Gastrocnemius medialis (tissue), 4 donors: ENCODE measurements around the gene GRIA1. TPM values are rescaled to one million over a fixed set of nuclear protein-coding genes. Genes with fewer than 3 reads are reported as not detected.
A peak's percentile ranks its signal among the peaks of the same experiment; 100 is the strongest.

Source experiments
- ATAC-seq, 2 donors: fragments of 150-250 bp; one replicate each; pipeline ENCODE4 v1.9.1; 2016
- DNase-seq, 2 donors: peaks; one replicate each; pipeline ENCODE4 v3.0.0-alpha.2; 2019
- H3K27ac ChIP-seq, 4 donors: fragments of 200-600 bp; sonication (generic); 1 replicate in 1 of 4; 2 replicates in 3 of 4; pipeline ENCODE4 v1.5.1; 2016 to 2018; ENCODE audit warnings: mild to moderate bottlenecking in 2 of 4, moderate library complexity in 1 of 4
- H3K27me3 ChIP-seq, 3 donors: fragments of 200-600 bp; sonication (generic) in 2 of 3; 1 replicate in 1 of 3; 2 replicates in 2 of 3; pipeline versions ENCODE4 v1.5.1 to v1.6.0; 2016 to 2019; ENCODE audit warnings: mild to moderate bottlenecking in 1 of 3, moderate library complexity in 1 of 3
- H3K36me3 ChIP-seq, 2 donors: fragments of 200-600 bp; sonication (generic) in 1 of 2; one replicate each; pipeline ENCODE4 v1.5.1; 2017 to 2018
- H3K4me1 ChIP-seq, 2 donors: fragments of 200-600 bp; sonication (generic) in 1 of 2; one replicate each; pipeline ENCODE4 v1.5.1; 2016 to 2017; ENCODE audit warnings: mild to moderate bottlenecking in 2 of 2
- H3K4me3 ChIP-seq, 4 donors: fragments of 200-600 bp; sonication (generic) in 3 of 4; 1 replicate in 1 of 4; 2 replicates in 3 of 4; pipeline ENCODE4 v1.5.1; 2016 to 2019; ENCODE audit warnings: mild to moderate bottlenecking in 2 of 4
- H3K9me3 ChIP-seq, 3 donors: fragments of 200-600 bp; sonication (generic) in 2 of 3; 1 replicate in 1 of 3; 2 replicates in 2 of 3; pipeline ENCODE4 v1.5.1; 2016 to 2019
- POLR2A ChIP-seq, 2 donors: fragments of 450-650 bp; IDR thresholded peaks; one replicate each; pipeline ENCODE4 v1.6.1; 2017; ENCODE audit warnings: antibody characterized with exemption in 2 of 2, mild to moderate bottlenecking in 2 of 2, moderate library complexity in 2 of 2
- in situ Hi-C, 4 donors: fragments of 200-750 bp; cut with MboI; loops; one replicate each; pipeline versions ENCODE4 v1.15.0 to v1.8.0; 2017; ENCODE audit warnings: low sequenced_read_pairs in 4 of 4
- intact Hi-C: fragments of 100-400 bp; cut with DNase I; formaldehyde crosslinking; loops from one replicate; pipeline ENCODE4 v1.15.1; 2023; ENCODE audit warnings: low total_unique reads
- total RNA-seq, 4 donors: library from RNA; depleted of rRNA; stranded (reverse); fragments of >200 nt; gene quantifications; one replicate each; pipeline versions ENCODE4 v1.1.0 to v1.2.3, GENCODE V29; 2016
- TF ChIP-seq, protein P1 (sequence below), 5 experiments: fragments of 450-650 bp in 3 of 5; fragments of 200-600 bp in 2 of 5; sonication (generic) in 2 of 5; IDR thresholded peaks in 4 of 5; conservative IDR thresholded peaks in 1 of 5; 1 replicate in 4 of 5; 2 replicates in 1 of 5; pipeline ENCODE4 v1.5.1; 2016 to 2019; ENCODE audit warnings: antibody characterized with exemption in 5 of 5, mild to moderate bottlenecking in 3 of 5, moderate library complexity in 3 of 5

Gene GRIA1
- total RNA-seq, 4 donors from 2014 or later: 0.18 to 0.46 TPM; not detected in 2

DNA sequence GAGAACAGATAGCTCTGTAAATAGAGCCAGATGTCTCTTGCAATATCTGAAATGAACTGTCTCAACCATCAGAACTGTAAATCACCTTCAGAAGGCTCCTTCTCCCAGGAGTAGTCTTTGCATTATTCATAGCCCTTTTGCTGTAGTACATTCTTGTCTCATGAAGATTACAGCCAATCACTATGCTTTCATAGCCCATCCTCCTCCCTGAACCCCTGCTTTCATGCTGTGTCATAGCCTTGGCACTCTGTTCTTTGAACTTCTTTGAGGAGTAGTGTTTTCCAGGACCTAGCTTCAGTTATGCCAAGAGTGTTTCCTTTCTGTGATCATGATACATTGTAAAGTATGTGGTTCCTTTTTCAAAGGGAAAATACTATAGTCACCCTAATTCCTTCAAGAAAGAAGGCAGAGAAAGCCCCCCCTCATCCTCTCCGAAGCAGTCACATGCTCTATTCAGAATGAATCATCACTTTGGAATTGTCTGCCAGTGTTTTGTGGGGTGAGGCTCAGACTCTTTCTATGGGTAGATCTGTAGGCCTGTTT, 61.1 kb downstream of the GRIA1 start:
- no peaks in the 10 kb centered on the region for H3K9me3 ChIP-seq
- ATAC-seq (peak; percentile 36), DNase-seq (no peak)
- no peaks in the 10 kb centered on the region for H3K27me3 ChIP-seq
- H3K4me3 ChIP-seq: no peak overlapping the region
- intact Hi-C loops (no loop called here), in situ Hi-C loops (no loop called here)
- no peak overlapping the region for H3K27ac ChIP-seq
- no peaks in the 10 kb centered on the region for H3K36me3 ChIP-seq
- H3K4me1 ChIP-seq: no peaks in the 10 kb centered on the region
- no peak for TF ChIP-seq POLR2A (IDR thresholded peaks at IDR 0.05)
- TF ChIP-seq, protein P1, sequence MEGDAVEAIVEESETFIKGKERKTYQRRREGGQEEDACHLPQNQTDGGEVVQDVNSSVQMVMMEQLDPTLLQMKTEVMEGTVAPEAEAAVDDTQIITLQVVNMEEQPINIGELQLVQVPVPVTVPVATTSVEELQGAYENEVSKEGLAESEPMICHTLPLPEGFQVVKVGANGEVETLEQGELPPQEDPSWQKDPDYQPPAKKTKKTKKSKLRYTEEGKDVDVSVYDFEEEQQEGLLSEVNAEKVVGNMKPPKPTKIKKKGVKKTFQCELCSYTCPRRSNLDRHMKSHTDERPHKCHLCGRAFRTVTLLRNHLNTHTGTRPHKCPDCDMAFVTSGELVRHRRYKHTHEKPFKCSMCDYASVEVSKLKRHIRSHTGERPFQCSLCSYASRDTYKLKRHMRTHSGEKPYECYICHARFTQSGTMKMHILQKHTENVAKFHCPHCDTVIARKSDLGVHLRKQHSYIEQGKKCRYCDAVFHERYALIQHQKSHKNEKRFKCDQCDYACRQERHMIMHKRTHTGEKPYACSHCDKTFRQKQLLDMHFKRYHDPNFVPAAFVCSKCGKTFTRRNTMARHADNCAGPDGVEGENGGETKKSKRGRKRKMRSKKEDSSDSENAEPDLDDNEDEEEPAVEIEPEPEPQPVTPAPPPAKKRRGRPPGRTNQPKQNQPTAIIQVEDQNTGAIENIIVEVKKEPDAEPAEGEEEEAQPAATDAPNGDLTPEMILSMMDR (IDR thresholded peaks at IDR 0.05 in 4 of 5, conservative IDR thresholded peaks at IDR 0.05 in 1 of 5): no peak

DNA sequence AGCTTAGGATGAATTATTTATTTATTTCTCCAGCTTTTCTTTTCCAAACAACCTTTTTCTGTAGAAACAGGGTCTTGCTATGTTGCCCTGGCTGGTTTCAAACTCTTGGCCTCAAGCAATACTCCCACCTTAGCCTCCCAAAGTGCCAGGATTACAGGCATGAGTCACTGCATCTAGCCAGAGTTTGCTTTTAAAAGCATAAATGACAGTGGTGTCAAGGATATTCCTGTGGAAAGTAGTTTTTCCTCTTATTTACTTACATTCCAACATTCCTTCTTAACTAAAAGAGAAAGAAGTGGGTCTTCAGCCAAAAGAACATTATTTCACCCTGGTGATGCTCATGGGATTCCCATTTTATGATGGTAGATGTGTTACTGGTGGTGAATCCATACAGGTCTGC, 62.4 kb downstream of the GRIA1 start:
- no peak overlapping the region for H3K4me3 ChIP-seq
- in situ Hi-C loops (no loop called here), intact Hi-C loops (no loop called here)
- TF ChIP-seq, protein P1 (IDR thresholded peaks at IDR 0.05 in 4 of 5, conservative IDR thresholded peaks at IDR 0.05 in 1 of 5): no peak
- no peak for TF ChIP-seq POLR2A (IDR thresholded peaks at IDR 0.05)
- no peak for DNase-seq
- no peak for ATAC-seq
- H3K27ac ChIP-seq: no peak overlapping the region
- no peaks in the 10 kb centered on the region for H3K27me3 ChIP-seq
- no peaks in the 10 kb centered on the region for H3K36me3 ChIP-seq
- H3K9me3 ChIP-seq: no peaks in the 10 kb centered on the region
- H3K4me1 ChIP-seq: no peaks in the 10 kb centered on the region

DNA sequence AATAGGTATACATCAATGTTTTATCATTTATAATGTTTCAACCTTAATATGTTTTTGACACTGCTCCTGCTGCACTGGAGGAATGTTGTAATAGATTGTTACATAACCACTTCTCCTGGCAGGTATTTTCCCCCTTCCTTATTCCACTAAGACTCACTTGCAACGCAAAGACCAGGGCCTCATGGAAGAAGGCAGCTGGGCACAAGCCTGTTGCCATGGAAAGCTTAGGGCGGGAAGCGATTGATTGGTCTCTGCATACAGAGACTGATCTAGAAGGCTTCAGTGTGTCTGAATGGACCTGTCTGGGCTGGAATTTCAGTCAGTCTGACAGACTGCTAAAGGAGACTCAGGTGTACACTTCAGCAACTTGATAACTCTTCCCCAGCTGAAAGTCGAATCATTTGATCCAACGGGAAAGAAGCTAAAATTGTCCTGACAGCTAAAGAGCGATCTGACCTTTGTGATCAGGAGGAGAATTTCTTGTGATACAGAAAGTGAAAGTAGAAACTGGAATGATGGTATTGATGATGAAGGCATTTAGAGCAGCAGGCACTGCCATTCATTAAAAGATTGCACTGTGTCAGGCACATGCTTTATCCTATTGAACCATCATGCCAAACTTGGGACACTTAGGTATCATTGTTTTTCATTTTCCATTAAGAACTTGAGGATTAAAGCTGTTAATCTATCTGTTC, 65.1 kb downstream of the GRIA1 start:
- H3K27me3 ChIP-seq: no peaks in the 10 kb centered on the region
- no peak for TF ChIP-seq POLR2A (IDR thresholded peaks at IDR 0.05)
- TF ChIP-seq, protein P1 (IDR thresholded peaks at IDR 0.05 in 4 of 5, conservative IDR thresholded peaks at IDR 0.05 in 1 of 5): no peak
- no peaks in the 10 kb centered on the region for H3K36me3 ChIP-seq
- ATAC-seq (no peak), DNase-seq (no peak)
- no peak overlapping the region for H3K27ac ChIP-seq
- H3K4me1 ChIP-seq: no peaks in the 10 kb centered on the region
- no peak overlapping the region for H3K4me3 ChIP-seq
- in situ Hi-C loops: no loop called here
- no peaks in the 10 kb centered on the region for H3K9me3 ChIP-seq
- intact Hi-C loops: no loop called here

DNA sequence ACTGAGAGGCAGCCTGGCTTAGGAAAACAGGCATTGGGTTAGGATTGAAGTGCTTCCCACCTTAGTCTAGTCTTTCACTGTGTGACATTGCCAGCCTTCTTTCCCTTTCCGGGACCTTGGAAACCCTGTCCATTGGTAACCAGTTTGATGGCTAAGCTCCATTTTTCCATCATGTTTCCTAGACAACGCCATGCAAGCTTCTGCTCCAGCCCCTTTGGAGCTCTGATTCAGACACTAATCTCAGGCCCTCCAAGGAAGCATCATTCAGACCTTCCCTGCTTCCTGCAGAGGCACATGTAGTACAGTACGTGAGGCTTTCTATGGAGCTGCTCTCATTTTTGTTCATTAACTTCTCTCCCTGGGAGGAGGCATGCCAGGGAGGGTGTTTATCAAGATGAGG, 68.5 kb downstream of the GRIA1 start:
- Histone ChIP-seq H3K4me1 (no peaks in the 10 kb centered on the region), H3K36me3 (no peaks in the 10 kb centered on the region), H3K27me3 (no peaks in the 10 kb centered on the region), H3K9me3 (no peaks in the 10 kb centered on the region), H3K4me3 (no peak overlapping the region), H3K27ac (no peak overlapping the region)
- DNase-seq (no peak), ATAC-seq (no peak)
- TF ChIP-seq, protein P1 (IDR thresholded peaks at IDR 0.05 in 4 of 5, conservative IDR thresholded peaks at IDR 0.05 in 1 of 5): no peak
- TF ChIP-seq POLR2A (IDR thresholded peaks at IDR 0.05): no peak
- in situ Hi-C loops (no loop called here), intact Hi-C loops (no loop called here)
